ENCODE data around the gene ACAT1.
A peak's percentile ranks its signal among the peaks of the same experiment; 100 is the strongest.
"Not testable (repeated sequence)": the region's sequence is repeated elsewhere in the genome, so short reads cannot be mapped to it uniquely, and the experiment has no call there.

ACAT1 gene

GRCh38 chr11:108121274-108122155 is at the start of gene ACAT1:
Gene ACAT1 (plus strand): TSS chr11:108121567. CDS start chr11:108121607, 40 bp downstream.
- DNase-seq: peak; percentile 83 to 93

GRCh38 chr11:108084811-108085210 is 36.6 kb upstream of the ACAT1 start:
- DNase-seq: no peak

- no peak for DNase-seq
Measured at GRCh38 chr11:108085672-108086071, 35.7 kb upstream of the ACAT1 start.

- DNase-seq: no peak
Measured at GRCh38 chr11:108092134-108092533, 29.2 kb upstream of the ACAT1 start.

- no peak for DNase-seq
Measured at GRCh38 chr11:108093128-108093904, 28.1 kb upstream of the ACAT1 start.

- DNase-seq: no peak
Measured at GRCh38 chr11:108097179-108097578, 24.2 kb upstream of the ACAT1 start.

GRCh38 chr11:108101090-108101775 is 20.1 kb upstream of the ACAT1 start:
- DNase-seq: no peak

GRCh38 chr11:108111126-108111525 is 10.2 kb upstream of the ACAT1 start:
- DNase-seq: no peak

- no peak for DNase-seq
Measured at GRCh38 chr11:108112057-108112456, 9.3 kb upstream of the ACAT1 start.

GRCh38 chr11:108115500-108116140 is 5.7 kb upstream of the ACAT1 start:
- DNase-seq: peak; percentile 37 to 75

- DNase-seq: peak in 1 of 2 donors; percentile 41
Measured at GRCh38 chr11:108117746-108118371, 3.5 kb upstream of the ACAT1 start.

- not testable (repeated sequence) for DNase-seq
Measured at GRCh38 chr11:108120936-108121273, 462 bp upstream of the ACAT1 start.

GRCh38 chr11:108122166-108122628 is 830 bp downstream of the ACAT1 start:
- peak in 1 of 2 donors; percentile 22 for DNase-seq

GRCh38 chr11:108125096-108125495 is 3.7 kb downstream of the ACAT1 start:
- no peak for DNase-seq

- no peak for DNase-seq
Measured at GRCh38 chr11:108128772-108129171, 7.4 kb downstream of the ACAT1 start.

GRCh38 chr11:108131993-108132392 is 10.6 kb downstream of the ACAT1 start:
- no peak for DNase-seq

GRCh38 chr11:108132993-108133538 is 11.7 kb downstream of the ACAT1 start:
- DNase-seq: not testable (repeated sequence)

GRCh38 chr11:108135845-108136544 is 14.6 kb downstream of the ACAT1 start:
- DNase-seq: no peak

GRCh38 chr11:108137212-108137611 is 15.8 kb downstream of the ACAT1 start:
- no peak for DNase-seq

- no peak for DNase-seq
Measured at GRCh38 chr11:108142304-108142703, 20.9 kb downstream of the ACAT1 start.

- DNase-seq: no peak
Measured at GRCh38 chr11:108144615-108145014, 23.2 kb downstream of the ACAT1 start.

Measured in hippocampal formation (tissue), 2 donors.